Measurements from ENCODE around the gene NTSR1.

NTSR1 gene

DNA sequence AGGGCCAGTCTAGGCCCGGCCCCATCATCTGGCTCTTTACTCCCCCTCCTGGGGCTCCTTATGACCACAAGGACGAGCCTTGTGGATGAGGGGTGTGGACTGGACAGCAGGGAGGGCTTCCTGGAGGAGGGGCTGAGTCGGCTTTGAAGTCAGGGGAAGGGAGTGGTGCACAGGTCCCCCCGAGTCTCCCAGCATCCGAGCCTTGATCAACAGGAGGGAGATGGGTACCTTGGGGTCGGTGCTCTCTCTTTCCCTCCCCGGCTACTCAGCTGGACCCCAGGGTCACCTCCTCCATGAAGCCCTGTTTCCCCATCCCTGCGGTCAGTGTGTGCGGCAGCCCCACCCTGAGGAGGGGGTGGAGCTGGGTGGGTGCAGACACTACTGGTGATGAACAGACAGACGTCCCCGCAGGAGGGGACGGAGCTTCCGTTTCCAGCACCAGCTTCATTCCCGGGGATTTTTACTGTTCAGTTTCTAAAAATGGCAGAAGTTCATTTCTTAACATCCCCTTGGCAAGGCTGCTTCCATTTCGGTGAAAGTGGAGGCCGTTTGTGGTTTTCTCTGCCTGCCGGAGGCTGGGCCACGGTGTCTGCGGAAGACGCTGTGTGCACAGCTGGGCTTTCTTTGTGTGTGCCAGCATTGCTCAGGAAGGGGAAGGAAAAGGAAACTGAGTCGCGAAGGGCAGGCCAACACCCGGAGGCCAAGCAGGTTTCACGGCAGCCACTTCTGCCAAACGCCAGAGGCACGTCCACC lies 19.6 kb downstream of the NTSR1 start:
- no peak for TF ChIP-seq CTCF (IDR thresholded peaks at IDR 0.05; ENCODE audit: low read depth, low read length)
- DNase-seq (ENCODE audit: extremely low read depth, low read depth), result no peak

DNA sequence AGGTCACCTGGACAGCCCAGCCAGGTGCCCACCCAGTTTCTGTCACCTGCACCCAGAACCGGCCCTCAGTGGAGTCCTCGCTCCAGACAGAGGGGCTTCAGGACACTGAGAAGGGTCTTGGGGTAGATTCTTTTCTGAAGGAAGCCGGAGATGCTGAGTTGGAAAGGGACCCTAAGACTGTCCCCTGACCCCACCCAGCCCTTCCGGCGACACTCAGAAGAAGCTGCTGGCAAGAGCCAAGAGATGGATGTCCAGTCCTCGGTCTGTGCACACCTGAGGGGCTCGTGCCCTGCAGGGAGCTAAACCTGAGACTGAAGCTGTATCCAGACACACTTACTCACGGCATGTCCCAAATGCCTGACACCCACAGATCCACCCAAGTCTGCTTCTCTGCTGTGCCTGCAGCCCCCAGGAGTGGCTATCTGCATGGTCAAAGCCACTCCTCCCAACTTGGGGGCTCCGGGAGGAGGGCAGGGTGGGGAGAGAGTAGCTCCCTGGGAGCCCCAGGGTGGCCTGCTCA lies 20.2 kb downstream of the NTSR1 start:
- DNase-seq (ENCODE audit: extremely low read depth, low read depth), result no peak
- no peak for TF ChIP-seq CTCF (IDR thresholded peaks at IDR 0.05; ENCODE audit: low read depth, low read length)

DNA sequence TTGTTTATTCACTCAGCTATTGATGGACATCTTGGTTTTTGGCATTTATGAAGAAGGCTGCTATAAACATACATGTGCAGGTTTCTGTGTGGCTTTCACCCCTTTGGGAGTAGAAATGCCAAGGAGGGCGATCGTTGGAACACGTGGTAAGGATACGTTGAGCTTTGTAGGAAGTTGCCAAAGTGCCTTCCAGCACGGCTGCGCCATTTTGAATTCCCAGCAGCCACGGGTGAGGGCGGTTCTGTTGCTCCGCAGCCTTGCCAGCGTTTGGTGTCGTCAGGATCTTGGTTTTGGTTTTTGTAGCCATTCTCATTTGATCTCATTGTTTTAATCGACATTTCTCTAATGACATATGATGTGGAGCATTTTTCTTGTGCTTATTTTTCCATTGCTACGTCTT lies 21.8 kb downstream of the NTSR1 start:
- no peak for TF ChIP-seq CTCF (IDR thresholded peaks at IDR 0.05; ENCODE audit: low read depth, low read length)
- DNase-seq (ENCODE audit: extremely low read depth, low read depth), result no peak

DNA sequence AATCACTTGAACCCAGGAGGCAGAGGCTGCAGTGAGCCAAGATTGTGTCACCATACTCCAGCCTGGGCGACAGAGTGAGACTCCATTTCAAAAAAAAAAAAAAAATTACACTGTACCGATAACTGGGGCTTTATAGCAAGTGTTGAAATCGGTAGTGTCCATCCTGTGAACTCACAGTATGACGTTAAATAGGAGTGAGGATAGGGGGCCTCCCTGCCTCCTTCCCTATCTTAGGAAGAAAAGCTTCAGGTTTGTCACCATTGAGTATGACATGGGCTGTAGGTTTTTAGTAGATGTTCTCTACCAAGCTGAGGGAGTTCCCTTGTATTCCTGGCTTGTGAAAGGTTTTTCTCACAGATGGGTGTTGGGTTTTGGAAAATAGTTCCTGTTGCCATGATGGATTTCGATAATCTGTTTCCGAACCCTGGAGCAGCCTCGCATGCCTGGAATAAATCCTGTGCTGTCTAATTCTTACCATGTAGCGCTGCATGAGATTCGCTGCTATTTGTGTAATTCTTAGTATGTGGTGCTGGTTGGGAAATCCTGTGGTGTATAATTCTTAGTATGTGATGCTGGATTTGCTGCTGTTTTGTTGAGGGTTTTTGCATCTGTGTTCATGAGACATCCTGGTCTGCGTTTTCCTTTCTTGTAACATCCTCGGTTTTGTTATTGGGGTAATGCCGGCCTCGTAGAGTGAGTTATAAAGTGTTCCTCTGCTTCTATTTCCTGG lies 23.6 kb downstream of the NTSR1 start:
- no peak for TF ChIP-seq CTCF (IDR thresholded peaks at IDR 0.05; ENCODE audit: low read depth, low read length)
- no peak for DNase-seq (ENCODE audit: extremely low read depth, low read depth)

DNA sequence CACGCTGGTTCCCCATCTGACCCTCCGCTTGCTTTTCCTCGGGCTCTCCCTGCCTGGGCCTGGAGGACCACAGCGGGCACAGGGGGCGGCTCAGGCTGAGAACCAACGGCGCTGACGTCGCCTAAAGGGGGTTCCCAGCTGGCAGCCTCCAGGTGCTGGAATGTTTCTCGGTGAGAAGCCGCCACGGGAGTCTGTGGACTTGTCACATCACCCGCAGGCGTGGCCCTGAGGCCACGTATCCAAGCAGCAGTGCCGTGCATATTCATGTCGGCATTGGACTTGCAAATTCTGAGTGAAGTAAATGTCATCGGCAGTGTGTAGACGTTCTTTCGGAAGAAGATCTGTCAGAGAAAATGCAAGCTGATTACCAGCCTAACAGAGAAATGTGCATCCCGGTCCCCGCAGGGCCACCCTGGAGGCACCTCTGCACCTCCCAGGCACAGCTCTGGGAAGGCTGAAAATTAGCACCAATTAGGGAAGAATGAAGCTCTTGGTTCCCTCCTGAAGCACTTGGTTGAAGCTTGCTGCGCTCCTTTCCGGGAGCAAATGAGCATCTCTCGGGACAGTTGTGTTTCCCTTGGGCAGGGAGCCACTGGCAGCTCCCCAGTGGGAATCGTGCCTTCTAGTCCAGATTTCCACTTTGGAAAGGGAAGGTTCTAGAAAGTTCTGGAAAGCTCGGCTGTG lies 24.3 kb downstream of the NTSR1 start:
- no peak for TF ChIP-seq CTCF (IDR thresholded peaks at IDR 0.05; ENCODE audit: low read depth, low read length)
- no peak for DNase-seq (ENCODE audit: extremely low read depth, low read depth)

DNA sequence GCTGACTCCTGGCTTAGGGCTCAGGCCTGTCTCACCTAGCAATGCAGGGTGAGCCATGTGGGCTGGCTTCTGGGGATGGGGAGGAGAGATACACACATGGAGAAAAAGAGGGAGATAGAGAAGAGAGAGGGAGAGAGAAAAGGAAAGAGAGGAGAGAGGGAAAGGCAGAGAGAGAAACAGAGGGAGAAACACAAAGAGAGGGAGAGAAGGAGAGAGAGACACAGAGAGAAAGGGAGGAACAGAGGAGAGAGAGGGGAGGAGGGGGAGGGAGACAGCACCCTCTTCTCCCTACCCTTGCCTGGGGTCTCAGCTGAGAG lies 24.8 kb downstream of the NTSR1 start:
- TF ChIP-seq CTCF (IDR thresholded peaks at IDR 0.05; ENCODE audit: low read depth, low read length), result no peak
- no peak for DNase-seq (ENCODE audit: extremely low read depth, low read depth)

GRCh38 chr20:62733891-62734290 lies 25.3 kb downstream of the NTSR1 start:
- TF ChIP-seq CTCF (IDR thresholded peaks at IDR 0.05; ENCODE audit: low read depth, low read length), result no peak
- no peak for DNase-seq (ENCODE audit: extremely low read depth, low read depth)

Data from AG09319 (cell line).